H1 (cell line): ENCODE measurements around the gene DKC1. TPM values are rescaled to one million over a fixed set of nuclear protein-coding genes. Genes with fewer than 3 reads are reported as not detected.

Source experiments
- CHD7 ChIP-seq: fragments of 300-600 bp; sonication (generic); IDR thresholded peaks from 2 replicates; pipeline ENCODE4 v1.7.1; 2012; ENCODE audit warnings: low read length, moderate library complexity, mild to moderate bottlenecking, inconsistent platforms; ENCODE audit not compliant: insufficient replicate concordance
- KDM1A ChIP-seq: fragments of 200-600, 300-600 bp; sonication (generic); IDR thresholded peaks from 2 replicates; pipeline ENCODE4 v1.7.1; 2016; ENCODE audit warnings: mild to moderate bottlenecking, low read length, borderline replicate concordance
- KDM5A ChIP-seq: fragments of 200-600 bp; IDR thresholded peaks from 2 replicates; pipeline ENCODE4 v1.7.1; 2012; ENCODE audit warnings: mild to moderate bottlenecking, low read length, inconsistent platforms, mixed read lengths
- POLR2AphosphoS5 ChIP-seq: IDR thresholded peaks from 2 replicates; pipeline ENCODE4 v1.6.1; 2011; ENCODE audit warnings: low read depth, low read length
- SRF ChIP-seq: IDR thresholded peaks from 2 replicates; pipeline ENCODE4 v1.6.1; 2011; ENCODE audit warnings: mild to moderate bottlenecking, low read depth, low read length, moderate library complexity
- USF2 ChIP-seq: IDR thresholded peaks from 2 replicates; pipeline ENCODE4 v1.6.1; 2011; ENCODE audit warnings: low read length, improper control_type of control experiment
- polyA plus RNA-seq, 7 experiments: library from polyadenylated mRNA; depleted of rRNA in 3 of 7; stranded (reverse) in 5 of 7; unstranded in 2 of 7; fragments of >200 nt in 5 of 7; fragments of 200-250 nt in 2 of 7; gene quantifications; 1 replicate in 5 of 7; 2 replicates in 1 of 7; 4 replicates in 1 of 7; pipeline versions ENCODE4 v1.2.1 to v1.2.3, GENCODE V29; 2011 to 2013; ENCODE audit warnings: missing spikeins in 2 of 7, mixed read lengths in 2 of 7
- total RNA-seq: library from RNA; stranded (reverse); fragmentation: NEBNext Ultra II Directional; extraction: Animal tissue kit (Norgen Biotek cat#: 25700); gene quantifications from 2 replicates; pipeline ENCODE4 v1.2.1, GENCODE V29; 2021

The DKC1 gene
- total and polyA plus RNA-seq, 2 of the 8 experiments (the other 6 are each of a cell fraction or from before 2014, with no cell fraction given) = 65.6 to 143 TPM

DNA sequence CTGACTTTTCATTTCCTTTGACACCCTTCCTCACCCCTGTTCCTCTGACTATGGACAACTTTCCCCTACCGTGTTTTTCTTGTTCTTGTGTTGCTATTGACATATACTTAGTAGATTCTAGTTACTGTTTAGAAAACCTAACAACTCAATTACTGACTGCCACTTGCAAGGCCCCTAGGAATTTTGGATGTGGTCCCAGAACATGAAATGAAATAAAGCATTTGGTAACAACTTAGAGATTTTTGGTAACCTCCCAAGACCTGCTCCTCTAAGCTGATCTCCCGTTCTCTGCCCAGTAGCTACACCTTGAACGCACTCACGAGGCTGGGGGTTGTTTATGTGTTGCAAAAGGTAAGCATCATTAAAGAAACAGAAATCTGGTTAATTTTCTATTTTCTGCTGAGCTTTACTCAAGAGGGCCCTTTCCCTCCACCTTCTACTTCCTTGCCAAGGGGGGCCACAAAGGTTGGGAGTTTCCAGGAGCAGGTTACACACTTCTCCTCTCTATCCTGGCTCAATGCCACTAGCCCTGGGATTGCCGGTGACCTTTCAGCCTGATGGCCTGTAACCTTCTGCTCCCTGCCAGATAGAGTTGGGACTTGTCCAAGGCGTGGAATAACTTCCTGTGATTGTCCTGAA lies 32.3 kb upstream of the DKC1 start (continued):
- TF ChIP-seq CHD7 = no peak
- no peak for TF ChIP-seq KDM1A
- no peak for TF ChIP-seq POLR2AphosphoS5
- TF ChIP-seq USF2 = no peak
- TF ChIP-seq SRF = no peak
- no peak for TF ChIP-seq KDM5A
